Measurements from ENCODE around the gene CADPS.

Gene CADPS

GRCh38 chr3:62873451-62873760 is 1.8 kb downstream of the CADPS start:
- DNase-seq, result no peak

GRCh38 chr3:62872318-62872717 is 2.9 kb downstream of the CADPS start:
- no peak for DNase-seq

- DNase-seq, result no peak
Observed at GRCh38 chr3:62870321-62870720, 4.9 kb downstream of the CADPS start.

GRCh38 chr3:62863648-62864047 is 11.6 kb downstream of the CADPS start:
- no peak for DNase-seq

GRCh38 chr3:62859203-62859791 is 15.9 kb downstream of the CADPS start:
- DNase-seq, result no peak

- DNase-seq, result no peak
Observed at GRCh38 chr3:62845996-62846395, 29.2 kb downstream of the CADPS start.

GRCh38 chr3:62843508-62843907 is 31.7 kb downstream of the CADPS start:
- DNase-seq, result no peak

- DNase-seq, result no peak
Observed at GRCh38 chr3:62839748-62840147, 35.5 kb downstream of the CADPS start.

GRCh38 chr3:62837145-62837787 is 38.0 kb downstream of the CADPS start:
- DNase-seq, result no peak

- DNase-seq, result no peak
Observed at GRCh38 chr3:62835554-62836236, 39.5 kb downstream of the CADPS start.

- no peak for DNase-seq
Observed at GRCh38 chr3:62833538-62833937, 41.7 kb downstream of the CADPS start.

- no peak for DNase-seq
Observed at GRCh38 chr3:62832553-62832952, 42.7 kb downstream of the CADPS start.

GRCh38 chr3:62830727-62831322 is 44.4 kb downstream of the CADPS start:
- no peak for DNase-seq

GRCh38 chr3:62827550-62827949 is 47.7 kb downstream of the CADPS start:
- no peak for DNase-seq

- DNase-seq, result no peak
Observed at GRCh38 chr3:62824965-62825592, 50.1 kb downstream of the CADPS start.

- DNase-seq, result no peak
Observed at GRCh38 chr3:62823461-62824050, 51.7 kb downstream of the CADPS start.

GRCh38 chr3:62822905-62823304 is 52.3 kb downstream of the CADPS start:
- DNase-seq, result no peak

GRCh38 chr3:62818347-62818746 is 56.9 kb downstream of the CADPS start:
- no peak for DNase-seq

- no peak for DNase-seq
Observed at GRCh38 chr3:62817678-62818077, 57.5 kb downstream of the CADPS start.

- no peak for DNase-seq
Observed at GRCh38 chr3:62815981-62816380, 59.2 kb downstream of the CADPS start.

GRCh38 chr3:62812631-62813030 is 62.6 kb downstream of the CADPS start:
- no peak for DNase-seq

- DNase-seq, result no peak
Observed at GRCh38 chr3:62811119-62811518, 64.1 kb downstream of the CADPS start.

- DNase-seq, result no peak
Observed at GRCh38 chr3:62809369-62809768, 65.8 kb downstream of the CADPS start.

Measured in NCI-H226 (cell line).